ENCODE results near the gene HMCN2. TPM values are rescaled to one million over a fixed set of nuclear protein-coding genes. Genes with fewer than 3 reads are reported as not detected.

HMCN2 gene
- total and polyA plus RNA-seq, 2 of the 4 experiments (the other 2 are of a cell fraction): 0.02 TPM; not detected in 1

DNA sequence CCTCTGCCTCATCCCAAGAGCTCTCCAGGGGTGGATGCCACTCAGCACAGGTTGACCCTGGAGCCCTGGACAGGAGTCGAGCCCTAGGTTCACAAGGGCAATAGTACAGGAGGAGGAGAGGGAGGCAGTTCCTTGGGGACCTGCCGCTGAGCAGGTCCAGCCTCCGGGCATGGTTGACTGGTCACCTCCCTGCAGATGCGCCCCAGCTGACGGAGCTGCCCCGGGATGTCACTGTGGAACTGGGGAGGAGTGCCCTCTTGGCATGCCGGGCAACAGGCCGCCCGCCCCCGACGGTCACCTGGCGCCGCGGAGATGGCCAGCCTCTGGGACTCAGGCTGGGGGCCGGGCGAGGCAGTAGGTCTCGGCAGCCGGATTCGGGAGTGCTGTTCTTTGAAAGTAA lies 53.7 kb downstream of the HMCN2 start:
- no peak for ATAC-seq (ENCODE audit: low read depth)
- WGBS, 2 experiments (ENCODE audit: extremely low coverage in 2 of 2, insufficient read length in 1 of 2): 87% methylated on average over 6 of the region's 19 CpGs; no CpG with 5 or more reads in 1 of the 2 experiments

More for the DNA sequence above, 53.7 kb downstream of the HMCN2 start:
- CTCF ChIA-PET: no interaction called here
- Histone ChIP-seq H3K9me1 (ENCODE audit: insufficient read depth, low read length) (no peaks in the 10 kb centered on the region), H3K23ac (ENCODE audit: low read depth, low read length) (no peak overlapping the region), H2BK15ac (ENCODE audit: low read depth, low read length) (no peak overlapping the region), H2AK5ac (ENCODE audit: low read depth, low read length) (no peak overlapping the region), H3K4me1 (ENCODE audit: control insufficient read depth, insufficient read depth, low read length) (no peaks in the 10 kb centered on the region), H3K27ac (ENCODE audit: insufficient read depth, low read length) (no peak overlapping the region), H4K5ac (ENCODE audit: low read depth, low read length) (no peak overlapping the region), H3K79me1 (ENCODE audit: low read depth in 1 of 2, low read length in 2 of 2) (no peaks in the 10 kb centered on the region), H3K4ac (ENCODE audit: low read depth, low read length) (no peak overlapping the region), H3K18ac (ENCODE audit: low read depth, low read length) (no peak overlapping the region), H2AK9ac (replicated peaks; ENCODE audit: low read depth, low read length, poor library complexity) (no peak overlapping the region), H3K9me3 (ENCODE audit: control insufficient read depth, insufficient read depth, low read length) (no peaks in the 10 kb centered on the region), H4K91ac (ENCODE audit: insufficient read depth, low read depth, low read length) (no peak overlapping the region), H3K36me3 (ENCODE audit: control insufficient read depth, insufficient read depth, low read length) (no peaks in the 10 kb centered on the region), H4K8ac (ENCODE audit: low read depth in 2 of 2, low read length in 2 of 2) (no peak overlapping the region), H2BK120ac (ENCODE audit: low read depth, low read length) (no peak overlapping the region), H2BK5ac (ENCODE audit: low read depth, low read length, poor library complexity, severe bottlenecking) (no peak overlapping the region), H3K14ac (replicated peaks; ENCODE audit: low read depth, low read length) (no peak overlapping the region), H3K4me2 (ENCODE audit: low read depth, low read length) (no peak overlapping the region), H3K9ac (ENCODE audit: low read depth, low read length) (no peak overlapping the region), H4K20me1 (ENCODE audit: insufficient read depth, low read length) (no peaks in the 10 kb centered on the region), H3K4me3 (ENCODE audit: insufficient read depth, low read depth, low read length) (no peak overlapping the region), H2BK20ac (ENCODE audit: low read depth, low read length) (no peak overlapping the region), H3K27me3 (ENCODE audit: control insufficient read depth, insufficient read depth, low read length) (peaks cover 79% of the 10 kb centered on the region), H2AFZ (replicated peaks; ENCODE audit: low read length, poor library complexity) (no peak overlapping the region), H3K56ac (ENCODE audit: extremely low read depth, insufficient read depth, low read length) (no peak overlapping the region)
- intact Hi-C loops (cut with micrococcal nuclease) (no loop called here), in situ Hi-C loops (cut with MboI; ENCODE audit: low sequenced_read_pairs) (no loop called here), dilution Hi-C loops (cut with HindIII; ENCODE audit: low sequenced_read_pairs, unreplicated experiment) (no loop called here)
- POLR2A ChIA-PET (ENCODE audit: unreplicated experiment): no interaction called here
- no TSS peak for BruUV-seq (replicated peaks)
- TF ChIP-seq MAFK (IDR thresholded peaks at IDR 0.05; ENCODE audit: low read depth, low read length) (no peak), RCOR1 (IDR thresholded peaks at IDR 0.05; ENCODE audit: insufficient replicate concordance, low read length) (no peak)
- no peak for DNase-seq
